ENCODE data around the gene ARMC9. TPM values are rescaled to one million over a fixed set of nuclear protein-coding genes. Genes with fewer than 3 reads are reported as not detected.
A peak's percentile ranks its signal among the peaks of the same experiment; 100 is the strongest.

The ARMC9 gene
- total RNA-seq, 1 donor from 2014 or later: 19.3 TPM

GRCh38 chr2:231355508-231356465, 157.4 kb downstream of the ARMC9 start:
- DNase-seq: no peak
- Mint-ChIP-seq H3K36me3 (ENCODE audit: unreplicated experiment) (no peaks in the 10 kb centered on the region), H3K27ac (ENCODE audit: unreplicated experiment) (peak overlapping the region; percentile 45), H3K4me3 (ENCODE audit: unreplicated experiment) (no peak overlapping the region), H3K4me1 (ENCODE audit: low read depth, unreplicated experiment) (peaks cover 32% of the 10 kb centered on the region), H3K9me3 (ENCODE audit: unreplicated experiment) (peaks cover 6% of the 10 kb centered on the region), H3K27me3 (ENCODE audit: unreplicated experiment) (peaks cover 5% of the 10 kb centered on the region)
- no peak for TF ChIP-seq CTCF (IDR thresholded peaks at IDR 0.05; ENCODE audit: partially characterized antibody, unreplicated experiment)

GRCh38 chr2:231356466-231356844, 158.0 kb downstream of the ARMC9 start:
- Mint-ChIP-seq H3K27me3 (ENCODE audit: unreplicated experiment) (peaks cover 5% of the 10 kb centered on the region), H3K27ac (ENCODE audit: unreplicated experiment) (peak overlapping the region; percentile 22), H3K9me3 (ENCODE audit: unreplicated experiment) (peaks cover 6% of the 10 kb centered on the region), H3K36me3 (ENCODE audit: unreplicated experiment) (no peaks in the 10 kb centered on the region), H3K4me3 (ENCODE audit: unreplicated experiment) (no peak overlapping the region), H3K4me1 (ENCODE audit: low read depth, unreplicated experiment) (peaks cover 35% of the 10 kb centered on the region)
- DNase-seq: no peak
- TF ChIP-seq CTCF (IDR thresholded peaks at IDR 0.05; ENCODE audit: partially characterized antibody, unreplicated experiment): no peak

- H3K4me3 Mint-ChIP-seq (ENCODE audit: unreplicated experiment): no peak overlapping the region
- peaks cover 39% of the 10 kb centered on the region for H3K4me1 Mint-ChIP-seq (ENCODE audit: low read depth, unreplicated experiment)
- peaks cover 6% of the 10 kb centered on the region for H3K27me3 Mint-ChIP-seq (ENCODE audit: unreplicated experiment)
- TF ChIP-seq CTCF (IDR thresholded peaks at IDR 0.05; ENCODE audit: partially characterized antibody, unreplicated experiment): no peak
- peaks cover 6% of the 10 kb centered on the region for H3K9me3 Mint-ChIP-seq (ENCODE audit: unreplicated experiment)
- DNase-seq: no peak
- no peaks in the 10 kb centered on the region for H3K36me3 Mint-ChIP-seq (ENCODE audit: unreplicated experiment)
- no peak overlapping the region for H3K27ac Mint-ChIP-seq (ENCODE audit: unreplicated experiment)
Observed at GRCh38 chr2:231357048-231357447, 158.6 kb downstream of the ARMC9 start.

GRCh38 chr2:231357931-231358330, 159.5 kb downstream of the ARMC9 start:
- Mint-ChIP-seq H3K36me3 (ENCODE audit: unreplicated experiment) (no peaks in the 10 kb centered on the region), H3K9me3 (ENCODE audit: unreplicated experiment) (peaks cover 6% of the 10 kb centered on the region), H3K27me3 (ENCODE audit: unreplicated experiment) (peaks cover 9% of the 10 kb centered on the region), H3K4me3 (ENCODE audit: unreplicated experiment) (no peak overlapping the region), H3K4me1 (ENCODE audit: low read depth, unreplicated experiment) (peaks cover 46% of the 10 kb centered on the region), H3K27ac (ENCODE audit: unreplicated experiment) (peak overlapping the region; percentile 66)
- DNase-seq: no peak
- no peak for TF ChIP-seq CTCF (IDR thresholded peaks at IDR 0.05; ENCODE audit: partially characterized antibody, unreplicated experiment)

- H3K4me1 Mint-ChIP-seq (ENCODE audit: low read depth, unreplicated experiment): peaks cover 47% of the 10 kb centered on the region
- no peaks in the 10 kb centered on the region for H3K36me3 Mint-ChIP-seq (ENCODE audit: unreplicated experiment)
- DNase-seq: no peak
- peak overlapping the region; percentile 37 for H3K4me3 Mint-ChIP-seq (ENCODE audit: unreplicated experiment)
- peak overlapping the region; percentile 98 for H3K27ac Mint-ChIP-seq (ENCODE audit: unreplicated experiment)
- peaks cover 6% of the 10 kb centered on the region for H3K9me3 Mint-ChIP-seq (ENCODE audit: unreplicated experiment)
- H3K27me3 Mint-ChIP-seq (ENCODE audit: unreplicated experiment): peaks cover 9% of the 10 kb centered on the region
- no peak for TF ChIP-seq CTCF (IDR thresholded peaks at IDR 0.05; ENCODE audit: partially characterized antibody, unreplicated experiment)
Observed at GRCh38 chr2:231359441-231359840, 161.0 kb downstream of the ARMC9 start.
